Measurements from ENCODE around the gene DCTN2. TPM values are rescaled to one million over a fixed set of nuclear protein-coding genes. Genes with fewer than 3 reads are reported as not detected.
A peak's percentile ranks its signal among the peaks of the same experiment; 100 is the strongest.

DCTN2 gene
- total RNA-seq, 1 donor from 2014 or later = 101 TPM

DNA sequence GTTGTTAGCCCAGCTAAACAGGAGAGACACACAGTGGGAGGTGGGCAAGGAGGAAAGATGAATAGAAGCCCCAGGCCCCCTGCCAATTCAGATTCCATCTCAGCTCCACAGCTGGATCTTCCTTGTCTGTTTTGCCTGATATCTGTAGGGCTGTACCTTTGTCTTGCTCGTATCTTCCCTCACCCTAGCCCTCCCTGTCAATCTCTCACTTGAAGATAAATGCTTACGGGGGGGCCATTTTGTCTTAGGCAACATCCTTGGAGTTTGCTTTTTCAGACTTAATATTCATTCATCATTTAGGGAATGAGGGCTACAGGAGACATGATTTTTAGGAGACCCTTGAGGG lies 5.3 kb upstream of the DCTN2 start:
- intact Hi-C loops (cut with micrococcal nuclease) = no loop called here
- no peak for DNase-seq (ENCODE audit: low spot score)

DNA sequence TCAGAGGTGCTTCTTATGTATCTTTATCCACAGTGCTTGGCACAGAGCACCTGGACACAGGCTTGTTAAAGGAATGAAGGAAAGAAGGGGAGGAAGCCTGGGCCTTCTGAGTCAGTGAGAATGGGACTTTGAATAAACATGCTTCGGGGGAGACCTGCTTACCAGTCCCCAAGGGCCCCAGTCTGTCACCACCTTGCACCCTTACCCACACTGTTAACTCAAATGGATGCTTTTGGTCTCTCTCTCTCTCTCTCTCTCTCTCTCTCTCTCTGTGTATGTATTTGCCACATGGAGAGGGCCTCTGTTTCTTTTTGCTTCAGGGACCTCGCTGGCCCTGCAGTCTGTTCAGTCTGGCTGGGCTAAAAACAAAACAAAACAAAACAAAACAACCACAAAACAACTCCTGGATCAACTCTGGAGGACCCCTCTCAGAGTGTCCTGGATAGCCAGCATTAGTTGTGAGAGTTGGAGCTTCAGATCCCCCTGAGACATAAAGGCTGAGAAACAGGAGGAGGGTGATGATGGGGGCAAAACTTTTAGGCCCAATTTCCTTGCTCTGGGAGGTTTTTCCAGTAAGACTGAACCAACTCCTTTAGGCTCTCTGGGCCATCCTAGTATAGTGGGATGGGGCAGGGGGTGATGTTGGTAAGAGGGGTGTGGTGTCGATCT lies 4.8 kb upstream of the DCTN2 start:
- DNase-seq (ENCODE audit: low spot score) = no peak
- peak overlapping the region; percentile 3 for H3K4me3 Mint-ChIP-seq (ENCODE audit: low read depth)
- intact Hi-C loops (cut with micrococcal nuclease) = no loop called here
- no peaks in the 10 kb centered on the region for H3K9me3 Mint-ChIP-seq
- peaks cover 19% of the 10 kb centered on the region for H3K27me3 Mint-ChIP-seq (ENCODE audit: low read depth)
- peak overlapping the region; percentile 37 for H3K27ac Mint-ChIP-seq
- no peaks in the 10 kb centered on the region for H3K36me3 Mint-ChIP-seq (ENCODE audit: low read depth)
- H3K4me1 Mint-ChIP-seq (ENCODE audit: low read depth) = peaks cover 27% of the 10 kb centered on the region

More for the DNA sequence above, 5.3 kb upstream of the DCTN2 start:
- Mint-ChIP-seq H3K4me3 (ENCODE audit: low read depth) (no peak overlapping the region), H3K4me1 (ENCODE audit: low read depth) (peaks cover 24% of the 10 kb centered on the region), H3K36me3 (ENCODE audit: low read depth) (no peaks in the 10 kb centered on the region), H3K27me3 (ENCODE audit: low read depth) (peaks cover 19% of the 10 kb centered on the region), H3K27ac (no peak overlapping the region), H3K9me3 (no peaks in the 10 kb centered on the region)

DNA sequence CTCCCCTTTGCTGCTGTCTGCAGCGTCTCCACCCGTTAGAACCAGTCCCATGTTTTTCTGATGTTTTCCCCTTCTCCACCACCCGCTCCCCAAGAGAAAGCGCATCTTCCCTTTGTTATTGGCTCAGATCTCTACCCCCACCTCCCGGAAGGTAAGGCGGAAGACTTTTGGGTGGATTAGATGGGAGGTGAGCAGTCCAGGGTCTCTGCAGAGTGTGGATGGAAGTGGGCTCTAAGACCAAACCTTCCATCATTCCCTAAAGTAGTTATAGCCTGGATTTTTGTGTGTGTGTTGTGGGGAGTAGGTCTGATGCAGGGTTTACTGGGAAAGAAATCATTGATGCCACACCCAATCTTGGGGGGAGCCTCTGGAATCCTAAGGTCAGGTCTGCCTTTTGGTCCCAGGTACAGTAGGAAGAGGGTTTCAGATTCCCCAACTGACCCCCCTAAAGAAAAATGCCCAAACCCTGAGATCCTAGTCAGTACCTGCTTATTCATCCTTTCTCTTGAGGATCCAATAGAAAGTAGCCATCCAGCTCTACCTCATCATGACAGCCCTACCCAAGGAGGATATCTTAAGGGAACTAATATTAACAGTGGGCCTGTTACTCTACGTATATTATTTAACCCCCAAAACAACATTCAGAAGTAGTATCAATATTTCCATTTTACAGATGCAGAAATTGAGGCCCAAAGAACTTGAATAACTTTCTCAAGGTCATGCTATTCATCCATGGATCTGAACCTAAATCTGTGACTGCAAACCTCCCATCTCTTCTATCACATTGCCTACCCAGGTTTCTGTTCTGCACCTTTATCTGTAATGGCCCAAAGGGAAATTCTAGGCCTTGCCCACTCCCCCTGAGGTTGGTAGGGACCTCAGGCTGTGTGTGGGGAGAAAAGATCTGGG lies 3.9 kb upstream of the DCTN2 start:
- no peak for DNase-seq (ENCODE audit: low spot score)
- peak overlapping the region; percentile 63 for H3K4me3 Mint-ChIP-seq (ENCODE audit: low read depth)
- no peaks in the 10 kb centered on the region for H3K9me3 Mint-ChIP-seq
- H3K4me1 Mint-ChIP-seq (ENCODE audit: low read depth) = peaks cover 33% of the 10 kb centered on the region
- peaks cover 18% of the 10 kb centered on the region for H3K27me3 Mint-ChIP-seq (ENCODE audit: low read depth)
- H3K27ac Mint-ChIP-seq = no peak overlapping the region
- peaks cover 7% of the 10 kb centered on the region for H3K36me3 Mint-ChIP-seq (ENCODE audit: low read depth)
- intact Hi-C loops (cut with micrococcal nuclease) = no loop called here

DNA sequence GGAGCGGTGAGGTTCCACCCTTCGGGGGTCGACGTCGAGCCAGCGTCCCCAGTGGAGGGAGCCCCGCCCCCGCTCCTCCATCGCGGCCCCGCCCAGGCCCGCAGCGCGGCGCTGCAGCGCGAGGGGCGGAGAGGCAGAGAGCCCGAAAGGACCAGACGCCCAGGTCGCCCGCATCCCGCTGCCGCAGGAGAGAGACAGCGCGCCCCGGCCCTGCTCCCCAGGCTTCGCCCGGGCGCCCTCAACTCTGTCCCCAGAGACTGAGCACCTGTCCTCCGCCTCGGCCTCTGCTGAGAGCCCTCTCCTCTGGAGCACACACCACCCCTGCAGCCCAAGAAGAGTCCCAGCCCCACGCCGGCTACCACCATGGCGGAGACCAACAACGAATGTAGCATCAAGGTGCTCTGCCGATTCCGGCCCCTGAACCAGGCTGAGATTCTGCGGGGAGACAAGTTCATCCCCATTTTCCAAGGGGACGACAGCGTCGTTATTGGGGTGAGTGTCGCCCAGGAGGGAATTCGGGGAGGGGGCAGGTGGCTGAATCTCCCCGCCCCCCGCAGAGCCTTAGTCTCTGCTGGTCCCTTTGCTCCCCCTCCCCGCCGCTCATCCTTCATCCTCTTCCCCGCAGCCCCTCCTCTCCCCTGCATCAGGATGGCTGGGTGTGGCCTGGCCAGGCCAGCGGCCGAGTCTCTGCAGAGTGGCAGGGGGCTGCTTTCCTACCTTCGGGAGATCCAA lies 3.1 kb upstream of the DCTN2 start, which contains the start of gene KIF5A:
Gene KIF5A, plus strand, starts transcription at position 136 of the 732 bp plus-strand sequence. Its CDS starts 228 bp downstream, at position 364.
- Mint-ChIP-seq H3K27ac (no peak within 1 kb of the TSS), H3K4me3 (ENCODE audit: low read depth) (peak within 1 kb of the TSS; percentile 78), H3K27me3 (ENCODE audit: low read depth) (peaks cover 18% of the 10 kb centered on the region), H3K4me1 (ENCODE audit: low read depth) (peaks cover 41% of the 10 kb centered on the region), H3K9me3 (no peaks in the 10 kb centered on the region), H3K36me3 (ENCODE audit: low read depth) (peaks cover 13% of the 10 kb centered on the region)
- peak; percentile 55 for DNase-seq (ENCODE audit: low spot score)
- intact Hi-C loops (cut with micrococcal nuclease) = no loop called here

DNA sequence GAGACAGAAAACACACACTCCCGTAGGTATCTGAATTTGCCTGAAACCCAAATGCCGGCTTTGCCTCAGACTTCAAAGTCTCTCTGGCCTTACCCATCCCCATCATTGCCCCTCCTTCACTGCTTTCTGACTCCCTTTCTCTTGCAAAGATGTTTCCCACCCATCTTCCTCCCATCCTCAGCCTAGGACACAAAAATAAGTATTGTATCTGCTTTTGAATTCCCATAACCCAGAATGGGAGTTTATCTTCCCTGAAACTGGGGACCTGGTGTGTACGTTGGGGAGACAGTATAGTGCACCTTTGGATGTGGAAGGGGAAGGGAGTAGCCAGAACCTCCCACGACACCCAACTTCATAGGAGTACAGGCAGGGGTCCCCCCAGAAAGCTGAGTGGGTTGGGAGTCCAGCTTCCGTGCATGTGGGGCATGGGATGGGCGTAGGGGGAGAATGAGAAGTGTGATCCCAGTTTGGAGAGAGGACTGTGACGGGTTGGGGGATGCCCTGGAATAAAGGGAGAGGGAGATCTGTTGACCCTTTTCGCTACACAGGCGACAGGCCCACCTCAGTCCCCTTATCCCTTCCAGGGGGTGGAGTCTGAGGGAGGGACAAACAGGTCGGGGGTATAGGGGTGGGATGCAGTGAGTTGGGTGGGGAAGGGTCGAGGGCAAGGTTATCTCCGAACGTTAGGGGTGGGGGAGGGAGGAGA lies 2.4 kb upstream of the DCTN2 start:
- peaks cover 44% of the 10 kb centered on the region for H3K4me1 Mint-ChIP-seq (ENCODE audit: low read depth)
- H3K27ac Mint-ChIP-seq = no peak overlapping the region
- peaks cover 13% of the 10 kb centered on the region for H3K36me3 Mint-ChIP-seq (ENCODE audit: low read depth)
- no peak for DNase-seq (ENCODE audit: low spot score)
- H3K9me3 Mint-ChIP-seq = no peaks in the 10 kb centered on the region
- intact Hi-C loops (cut with micrococcal nuclease) = no loop called here
- H3K27me3 Mint-ChIP-seq (ENCODE audit: low read depth) = peaks cover 18% of the 10 kb centered on the region
- peak overlapping the region; percentile 78 for H3K4me3 Mint-ChIP-seq (ENCODE audit: low read depth)

DNA sequence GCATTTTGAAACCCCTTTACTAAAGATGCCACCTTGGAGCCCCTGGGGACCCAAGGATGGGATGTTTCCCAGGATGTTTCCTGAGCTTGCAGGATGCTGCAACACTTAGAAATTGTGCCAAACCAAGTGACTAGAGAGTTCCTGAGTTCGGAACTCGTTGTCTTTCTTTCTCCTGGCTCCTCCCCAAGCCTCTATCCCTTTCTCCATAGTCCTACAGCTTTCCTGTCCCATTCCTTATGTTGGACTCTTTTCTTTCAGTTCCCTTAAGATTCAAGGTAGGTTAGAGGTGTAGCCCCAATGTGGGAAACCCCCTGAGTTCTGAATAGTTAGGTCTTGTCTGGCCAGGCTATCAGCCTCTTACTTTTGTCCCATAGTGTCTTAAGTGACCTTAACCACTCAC lies 1.5 kb upstream of the DCTN2 start:
- H3K9me3 Mint-ChIP-seq = no peaks in the 10 kb centered on the region
- H3K4me1 Mint-ChIP-seq (ENCODE audit: low read depth) = peaks cover 50% of the 10 kb centered on the region
- DNase-seq (ENCODE audit: low spot score) = no peak
- H3K27ac Mint-ChIP-seq = no peak overlapping the region
- H3K4me3 Mint-ChIP-seq (ENCODE audit: low read depth) = peak overlapping the region; percentile 78
- intact Hi-C loops (cut with micrococcal nuclease) = no loop called here
- H3K27me3 Mint-ChIP-seq (ENCODE audit: low read depth) = peaks cover 15% of the 10 kb centered on the region
- H3K36me3 Mint-ChIP-seq (ENCODE audit: low read depth) = peaks cover 13% of the 10 kb centered on the region

DNA sequence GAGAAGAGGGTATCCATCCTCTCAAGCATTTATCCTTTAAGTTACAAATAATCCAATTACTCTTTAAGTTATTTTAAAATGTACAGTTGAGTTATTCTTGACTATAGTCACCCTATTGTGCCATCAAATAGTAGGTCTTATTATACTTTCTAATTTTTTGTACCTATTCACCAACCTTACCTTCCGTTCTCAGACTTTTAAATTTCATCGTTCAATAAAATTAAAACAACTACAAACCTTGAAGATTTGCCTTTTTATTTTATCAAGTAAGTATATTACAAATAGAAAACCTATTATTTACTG lies 972 bp upstream of the DCTN2 start:
- DNase-seq (ENCODE audit: low spot score) = no peak
- intact Hi-C loops (cut with micrococcal nuclease) = no loop called here
- Mint-ChIP-seq H3K9me3 (no peaks in the 10 kb centered on the region), H3K27me3 (ENCODE audit: low read depth) (peaks cover 12% of the 10 kb centered on the region), H3K36me3 (ENCODE audit: low read depth) (peaks cover 13% of the 10 kb centered on the region), H3K4me1 (ENCODE audit: low read depth) (peaks cover 51% of the 10 kb centered on the region), H3K27ac (no peak overlapping the region), H3K4me3 (ENCODE audit: low read depth) (no peak overlapping the region)

DNA sequence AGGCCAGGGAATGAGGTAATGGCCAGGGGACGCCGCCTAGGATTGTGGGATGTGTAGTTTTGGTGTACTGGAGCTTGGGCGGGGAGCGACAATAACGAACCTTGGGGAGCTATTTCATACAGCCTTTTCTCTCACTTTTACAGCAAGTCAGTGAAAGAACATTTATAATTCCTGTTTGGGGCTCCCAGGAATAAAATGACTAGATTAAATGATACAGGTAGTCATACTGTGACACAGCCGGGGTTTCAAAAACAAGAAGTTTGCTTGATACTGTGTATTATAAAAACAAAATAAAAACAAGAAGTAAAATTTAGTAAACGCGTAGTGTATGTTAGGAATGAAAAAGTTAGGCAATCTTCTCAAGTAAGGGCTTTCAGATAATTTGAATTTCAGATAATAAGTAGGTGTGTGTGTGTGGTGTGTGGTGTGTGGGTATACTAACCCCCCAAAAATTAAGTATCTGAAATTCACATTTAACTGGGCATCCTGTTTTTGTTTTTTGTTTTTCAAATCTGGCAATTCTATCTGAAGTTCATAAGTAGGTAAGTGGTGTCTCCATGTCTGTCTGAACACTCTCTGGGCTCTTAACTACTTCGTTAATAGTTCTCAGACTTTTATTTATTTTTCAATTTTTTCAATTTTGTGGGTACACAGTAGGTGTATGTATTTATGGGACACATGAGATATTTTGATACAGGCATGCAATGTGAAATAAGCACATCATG lies 458 bp upstream of the DCTN2 start:
- DNase-seq (ENCODE audit: low spot score) = no peak
- Mint-ChIP-seq H3K4me1 (ENCODE audit: low read depth) (peaks cover 51% of the 10 kb centered on the region), H3K9me3 (no peaks in the 10 kb centered on the region), H3K27ac (peak overlapping the region; percentile 95), H3K27me3 (ENCODE audit: low read depth) (peaks cover 12% of the 10 kb centered on the region), H3K4me3 (ENCODE audit: low read depth) (peak overlapping the region; percentile 98), H3K36me3 (ENCODE audit: low read depth) (peaks cover 13% of the 10 kb centered on the region)
- intact Hi-C loops (cut with micrococcal nuclease) = loop anchor here (1.0 to 2.0 kb wide), 4 partner anchors 27 to 71 kb away; partner anchors contain the start of genes DDIT3 and PIP4K2C

DNA sequence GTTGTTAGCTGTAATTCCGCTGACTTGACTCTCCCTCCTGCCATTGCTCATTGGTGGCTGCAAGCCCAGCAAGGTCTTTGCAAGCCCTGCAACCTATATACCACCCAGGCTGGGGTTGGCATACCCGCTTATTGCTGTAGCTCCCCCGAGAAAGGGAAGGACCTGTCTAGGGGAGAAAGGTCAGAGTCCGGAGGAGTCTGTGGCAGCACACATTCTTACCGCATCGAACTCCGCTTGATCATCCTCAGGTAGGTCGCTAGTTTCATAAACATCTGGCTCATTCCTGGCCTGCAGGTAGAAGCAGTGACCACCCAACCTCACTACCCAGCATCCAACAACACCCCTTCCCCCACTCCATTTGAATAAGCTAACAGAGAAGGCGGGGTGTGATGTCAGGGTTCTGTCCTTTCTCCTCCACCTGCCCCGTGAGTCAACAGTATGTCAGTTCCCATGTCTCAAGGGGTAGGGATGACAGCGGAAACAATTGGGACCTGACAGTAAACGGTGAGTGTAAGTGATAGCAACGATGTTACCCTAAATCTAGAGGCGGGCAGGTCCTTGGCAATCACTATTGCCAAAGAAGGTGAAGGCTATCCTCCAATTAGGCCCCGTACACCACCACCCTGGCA lies 1.1 kb downstream of the DCTN2 start:
- Mint-ChIP-seq H3K27me3 (ENCODE audit: low read depth) (peaks cover 12% of the 10 kb centered on the region), H3K27ac (peak overlapping the region; percentile 95), H3K36me3 (ENCODE audit: low read depth) (peaks cover 18% of the 10 kb centered on the region), H3K4me1 (ENCODE audit: low read depth) (peaks cover 47% of the 10 kb centered on the region), H3K4me3 (ENCODE audit: low read depth) (peak overlapping the region; percentile 98), H3K9me3 (no peaks in the 10 kb centered on the region)
- DNase-seq (ENCODE audit: low spot score) = no peak
- intact Hi-C loops (cut with micrococcal nuclease) = loop anchor here (2.0 kb wide), 2 partner anchors 59 to 69 kb away; no protein-coding TSS in a partner anchor

DNA sequence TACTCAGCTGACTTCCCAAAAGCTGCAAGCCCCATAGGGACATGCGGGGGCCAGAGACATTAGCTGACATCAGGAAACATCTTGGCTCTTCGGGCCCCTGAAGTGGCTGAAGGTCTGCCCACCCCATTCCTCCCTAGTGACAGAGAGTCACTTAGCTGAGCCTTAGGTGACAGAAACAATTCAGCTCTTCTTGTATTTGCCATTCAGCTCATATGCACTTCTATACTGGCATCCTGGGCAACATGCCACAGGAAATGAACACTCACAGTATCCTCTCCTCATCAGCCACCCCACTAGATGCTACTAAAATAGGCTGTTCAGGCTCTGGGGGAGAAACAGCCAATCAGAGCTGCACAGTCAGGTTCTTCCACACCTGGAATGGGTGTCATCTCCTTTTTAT lies 3.4 kb downstream of the DCTN2 start:
- Mint-ChIP-seq H3K4me3 (ENCODE audit: low read depth) (no peak overlapping the region), H3K4me1 (ENCODE audit: low read depth) (peaks cover 34% of the 10 kb centered on the region), H3K9me3 (no peaks in the 10 kb centered on the region), H3K27me3 (ENCODE audit: low read depth) (peaks cover 5% of the 10 kb centered on the region), H3K36me3 (ENCODE audit: low read depth) (peaks cover 26% of the 10 kb centered on the region), H3K27ac (no peak overlapping the region)
- intact Hi-C loops (cut with micrococcal nuclease) = no loop called here
- no peak for DNase-seq (ENCODE audit: low spot score)

DNA sequence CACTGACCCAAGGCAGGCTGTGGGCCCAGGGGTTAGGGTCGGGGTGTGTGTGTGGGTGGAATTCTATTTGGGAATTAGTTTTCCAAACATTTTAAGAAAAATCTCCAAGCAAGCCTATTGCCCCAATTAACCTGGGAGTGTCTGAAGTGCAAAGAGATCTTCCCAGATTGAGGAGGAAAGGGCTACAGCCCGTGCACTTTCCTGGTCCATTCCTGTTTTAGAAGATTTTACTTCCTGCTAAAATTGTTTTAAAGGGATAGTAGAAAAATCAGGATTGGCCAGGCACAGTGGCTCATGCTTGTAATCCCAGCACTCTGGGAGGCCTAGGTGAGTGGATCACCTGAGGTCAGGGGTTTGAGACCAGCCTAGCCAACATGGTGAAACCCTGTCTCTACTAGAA lies 5.3 kb downstream of the DCTN2 start:
- Mint-ChIP-seq H3K4me3 (ENCODE audit: low read depth) (no peak overlapping the region), H3K9me3 (no peaks in the 10 kb centered on the region), H3K27ac (no peak overlapping the region), H3K36me3 (ENCODE audit: low read depth) (peaks cover 39% of the 10 kb centered on the region), H3K27me3 (ENCODE audit: low read depth) (no peaks in the 10 kb centered on the region), H3K4me1 (ENCODE audit: low read depth) (peaks cover 27% of the 10 kb centered on the region)
- intact Hi-C loops (cut with micrococcal nuclease) = no loop called here
- DNase-seq (ENCODE audit: low spot score) = no peak

Measured in activated T-helper 2 cell treated with anti-CD3 and anti-CD28 coated beads, Interferon-gamma antibody, Interleukin-2, Interleukin-4, amounts not matched to agents 10 μg/mL and 5 μg/mL and 100 μg/mL, durations not matched to agents 14 hours and 24 hours and 36 hours (primary cell).